MM.1S (cell line): ENCODE measurements around the gene NR6A1.

Experiments used
- DNase-seq: peaks from one replicate; pipeline ENCODE4 v3.0.0-alpha.2; 2015
- H2AFZ ChIP-seq: fragments of 300-600 bp; sonication (generic); 2 replicates; pipeline ENCODE4 v1.6.0; 2016; ENCODE audit warnings: antibody characterized with exemption, low read length
- H3F3A ChIP-seq: fragments of 300-600 bp; sonication (generic); 2 replicates; pipeline ENCODE4 v1.6.1; 2016; ENCODE audit warnings: mild to moderate bottlenecking, antibody characterized with exemption, low read length, moderate library complexity, mixed read lengths; ENCODE audit not compliant: insufficient read depth
- H3K27ac ChIP-seq: fragments of 300-600 bp; sonication (generic); 2 replicates; pipeline ENCODE4 v1.5.1; 2016; ENCODE audit warnings: mild to moderate bottlenecking, low read length
- H3K27me3 ChIP-seq: fragments of 300-600 bp; sonication (generic); replicated peaks from 2 replicates; pipeline ENCODE4 v1.6.0; 2016; ENCODE audit warnings: low read length; ENCODE audit not compliant: insufficient read depth
- H3K36me3 ChIP-seq: fragments of 300-600 bp; sonication (generic); replicated peaks from 2 replicates; pipeline ENCODE4 v1.6.1; 2016; ENCODE audit warnings: mild to moderate bottlenecking, low read length, mixed read lengths; ENCODE audit not compliant: insufficient read depth
- H3K4me1 ChIP-seq: fragments of 300-600 bp; sonication (generic); 2 replicates; pipeline ENCODE4 v1.6.1; 2016; ENCODE audit warnings: low read length, mixed read lengths
- H3K4me2 ChIP-seq: fragments of 300-600 bp; sonication (generic); 2 replicates; pipeline ENCODE4 v1.6.0; 2016; ENCODE audit warnings: low read depth, low read length
- H3K4me3 ChIP-seq: fragments of 300-600 bp; sonication (generic); 2 replicates; pipeline ENCODE4 v1.5.1; 2016; ENCODE audit warnings: low read length, mixed read lengths
- H3K79me2 ChIP-seq: fragments of 300-600 bp; sonication (generic); 2 replicates; pipeline ENCODE4 v1.6.1; 2016; ENCODE audit warnings: mixed run types, low read length, mixed read lengths
- H3K9ac ChIP-seq: fragments of 300-600 bp; sonication (generic); 2 replicates; pipeline ENCODE4 v1.6.1; 2016; ENCODE audit warnings: low read length, mixed read lengths
- H3K9me2 ChIP-seq: fragments of 300-600 bp; sonication (generic); replicated peaks from 2 replicates; pipeline ENCODE4 v1.6.1; 2016; ENCODE audit warnings: mild to moderate bottlenecking, low read length, mixed read lengths; ENCODE audit not compliant: insufficient read depth
- H3K9me3 ChIP-seq: fragments of 300-600 bp; sonication (generic); replicated peaks from 2 replicates; pipeline ENCODE4 v1.6.1; 2016; ENCODE audit warnings: mild to moderate bottlenecking, low read length, mixed read lengths; ENCODE audit not compliant: insufficient read depth
- H4K20me1 ChIP-seq: fragments of 300-600 bp; sonication (generic); 2 replicates; pipeline ENCODE4 v1.6.1; 2016; ENCODE audit warnings: mild to moderate bottlenecking, low read length, moderate library complexity, mixed read lengths; ENCODE audit not compliant: insufficient read depth
- EZH2 ChIP-seq: fragments of 300-600 bp; sonication (generic); optimal IDR thresholded peaks from 2 replicates; pipeline ENCODE3; 2017; ENCODE audit warnings: low read depth, mild to moderate bottlenecking, antibody characterized with exemption, low read length, mixed read lengths
- EZH2phosphoT487 ChIP-seq: fragments of 300-600 bp; sonication (generic); IDR thresholded peaks from 2 replicates; pipeline ENCODE4 v1.6.1; 2018; ENCODE audit warnings: antibody characterized with exemption, low read length
- TF ChIP-seq, protein P1 (sequence below): fragments of 300-600 bp; sonication (generic); IDR thresholded peaks from 2 replicates; pipeline ENCODE4 v1.5.1; 2016; ENCODE audit warnings: antibody characterized with exemption, low read length, mixed read lengths

NR6A1 gene

GRCh38 chr9:124809211-124809610 lies 38.1 kb upstream of the NR6A1 start:
- Histone ChIP-seq H3K9me3 (no peaks in the 10 kb centered on the region), H3K9me2 (no peaks in the 10 kb centered on the region), H3K36me3 (no peaks in the 10 kb centered on the region), H3F3A (no peaks in the 10 kb centered on the region), H3K4me2 (no peak overlapping the region), H2AFZ (no peak overlapping the region), H3K27ac (no peak overlapping the region), H3K4me1 (no peaks in the 10 kb centered on the region), H3K79me2 (no peaks in the 10 kb centered on the region), H4K20me1 (no peaks in the 10 kb centered on the region), H3K4me3 (no peak overlapping the region), H3K9ac (no peak overlapping the region), H3K27me3 (no peaks in the 10 kb centered on the region)
- TF ChIP-seq EZH2phosphoT487 (no peak), EZH2 (no peak)
- TF ChIP-seq, protein P1, sequence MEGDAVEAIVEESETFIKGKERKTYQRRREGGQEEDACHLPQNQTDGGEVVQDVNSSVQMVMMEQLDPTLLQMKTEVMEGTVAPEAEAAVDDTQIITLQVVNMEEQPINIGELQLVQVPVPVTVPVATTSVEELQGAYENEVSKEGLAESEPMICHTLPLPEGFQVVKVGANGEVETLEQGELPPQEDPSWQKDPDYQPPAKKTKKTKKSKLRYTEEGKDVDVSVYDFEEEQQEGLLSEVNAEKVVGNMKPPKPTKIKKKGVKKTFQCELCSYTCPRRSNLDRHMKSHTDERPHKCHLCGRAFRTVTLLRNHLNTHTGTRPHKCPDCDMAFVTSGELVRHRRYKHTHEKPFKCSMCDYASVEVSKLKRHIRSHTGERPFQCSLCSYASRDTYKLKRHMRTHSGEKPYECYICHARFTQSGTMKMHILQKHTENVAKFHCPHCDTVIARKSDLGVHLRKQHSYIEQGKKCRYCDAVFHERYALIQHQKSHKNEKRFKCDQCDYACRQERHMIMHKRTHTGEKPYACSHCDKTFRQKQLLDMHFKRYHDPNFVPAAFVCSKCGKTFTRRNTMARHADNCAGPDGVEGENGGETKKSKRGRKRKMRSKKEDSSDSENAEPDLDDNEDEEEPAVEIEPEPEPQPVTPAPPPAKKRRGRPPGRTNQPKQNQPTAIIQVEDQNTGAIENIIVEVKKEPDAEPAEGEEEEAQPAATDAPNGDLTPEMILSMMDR, result no peak
- no peak for DNase-seq

GRCh38 chr9:124808246-124808956 lies 37.3 kb upstream of the NR6A1 start:
- Histone ChIP-seq H3K4me2 (no peak overlapping the region), H3K36me3 (no peaks in the 10 kb centered on the region), H3K9me2 (no peaks in the 10 kb centered on the region), H3K79me2 (no peaks in the 10 kb centered on the region), H2AFZ (no peak overlapping the region), H3K9me3 (no peaks in the 10 kb centered on the region), H3K4me3 (no peak overlapping the region), H4K20me1 (no peaks in the 10 kb centered on the region), H3K27ac (no peak overlapping the region), H3K27me3 (no peaks in the 10 kb centered on the region), H3K4me1 (no peaks in the 10 kb centered on the region), H3K9ac (no peak overlapping the region), H3F3A (no peaks in the 10 kb centered on the region)
- TF ChIP-seq EZH2 (no peak), EZH2phosphoT487 (no peak)
- TF ChIP-seq, protein P1, result no peak
- DNase-seq, result no peak

DNA sequence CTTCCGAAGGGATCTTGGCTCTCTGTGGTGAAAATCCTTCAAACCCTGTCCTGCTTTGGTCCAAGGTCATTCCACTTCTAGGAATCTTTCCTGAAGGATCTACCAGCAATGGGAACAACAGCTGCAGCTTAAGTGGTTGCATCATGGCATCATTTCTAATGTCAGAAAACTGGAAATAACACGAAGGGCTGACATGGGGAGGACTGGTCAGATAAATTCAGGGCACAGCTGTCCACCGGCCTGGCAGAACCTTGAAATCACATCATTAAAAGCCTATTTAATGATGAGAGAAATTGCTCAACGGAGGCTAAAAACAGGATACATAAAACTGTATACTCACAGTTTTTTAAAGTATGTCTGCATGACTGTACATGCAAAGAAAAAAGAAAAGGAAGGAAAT lies 34.1 kb upstream of the NR6A1 start:
- no peaks in the 10 kb centered on the region for H4K20me1 ChIP-seq
- TF ChIP-seq, protein P1, result no peak
- TF ChIP-seq EZH2phosphoT487 (no peak), EZH2 (no peak)
- no peaks in the 10 kb centered on the region for H3K36me3 ChIP-seq
- no peaks in the 10 kb centered on the region for H3K4me1 ChIP-seq
- H3K27me3 ChIP-seq, result no peaks in the 10 kb centered on the region
- no peak overlapping the region for H3K4me2 ChIP-seq
- no peaks in the 10 kb centered on the region for H3K9me2 ChIP-seq
- H3K9me3 ChIP-seq, result no peaks in the 10 kb centered on the region
- no peaks in the 10 kb centered on the region for H3F3A ChIP-seq
- no peak for DNase-seq
- H2AFZ ChIP-seq, result no peak overlapping the region
- H3K27ac ChIP-seq, result no peak overlapping the region
- no peak overlapping the region for H3K9ac ChIP-seq
- no peaks in the 10 kb centered on the region for H3K79me2 ChIP-seq
- H3K4me3 ChIP-seq, result no peak overlapping the region
